GOT3 (cell line): ENCODE measurements around the gene SGMS2.
"Not testable (repeated sequence)": the region's sequence is repeated elsewhere in the genome, so short reads cannot be mapped to it uniquely, and the experiment has no call there.

Source experiments
- DNase-seq: peaks from one replicate; lab custom pipeline; 2025; ENCODE audit warnings: mixed read lengths; lab: John Stamatoyannopoulos, UW

Gene SGMS2

DNA sequence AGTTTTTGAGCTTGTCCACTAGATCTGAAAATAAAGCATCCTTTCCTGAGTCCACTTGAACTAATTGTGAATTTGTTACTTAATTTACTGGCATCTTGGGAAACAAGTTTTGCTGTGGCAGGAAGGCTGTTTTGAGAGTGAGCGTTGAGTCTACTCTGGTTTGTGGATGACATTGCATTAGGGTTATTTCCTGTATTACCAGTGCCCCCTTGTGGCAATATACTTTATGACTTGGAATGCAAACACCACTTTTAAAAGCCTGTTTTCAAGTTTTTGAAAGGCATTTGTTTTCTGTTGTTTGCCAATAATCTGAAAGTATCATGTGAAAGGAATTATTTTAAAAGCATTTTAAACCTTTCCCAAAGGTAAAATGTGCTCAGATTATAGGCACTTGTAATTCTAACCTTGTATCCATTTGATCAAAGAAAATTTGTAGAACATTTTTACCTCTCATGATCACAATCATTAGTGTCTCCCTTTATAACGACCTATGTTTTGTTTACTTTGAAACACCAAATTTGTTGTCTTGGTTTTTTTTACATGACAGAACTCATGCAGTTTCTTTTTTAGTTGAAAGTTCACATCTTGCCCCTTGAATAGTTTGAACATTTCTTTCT lies 88.7 kb downstream of the SGMS2 start:
- DNase-seq = no peak

DNA sequence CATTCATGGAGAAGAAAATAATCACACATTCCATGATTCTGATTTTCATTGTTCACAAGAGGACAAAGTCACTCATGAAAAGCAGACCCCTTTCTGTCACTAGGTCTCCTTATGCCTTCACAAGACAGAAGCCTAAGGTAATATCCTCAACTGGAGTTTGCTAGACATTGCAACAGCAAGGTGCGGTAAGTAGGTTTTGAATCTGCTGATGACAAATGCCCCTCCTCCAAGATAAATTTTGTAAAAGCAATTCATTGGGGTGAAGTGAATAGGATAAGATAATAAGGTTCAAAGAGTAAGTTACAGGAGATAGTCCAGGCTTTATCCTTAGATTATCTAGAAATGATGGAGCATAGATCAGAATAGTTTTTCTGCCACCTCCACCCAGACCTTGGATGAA lies 90.5 kb downstream of the SGMS2 start:
- no peak for DNase-seq

GRCh38 chr4:107916623-107917022 lies 91.9 kb downstream of the SGMS2 start:
- no peak for DNase-seq

DNA sequence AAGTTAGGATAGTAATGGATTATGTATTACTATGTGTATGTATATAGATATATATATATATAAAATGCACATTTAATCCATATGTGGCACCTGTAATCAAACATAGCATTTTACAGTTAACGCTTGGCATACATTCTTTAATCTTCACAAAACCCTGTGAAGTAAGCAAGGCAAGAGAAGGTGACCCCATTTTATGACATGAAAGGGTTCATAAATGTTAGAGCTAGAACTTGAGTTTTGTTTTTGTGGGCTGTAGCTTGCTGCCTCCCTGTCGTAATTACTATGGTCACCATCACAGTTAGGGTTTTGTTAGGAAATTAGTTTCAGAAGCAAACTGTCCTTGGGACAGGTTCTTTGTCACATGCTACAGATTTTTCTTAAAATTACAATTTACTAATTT lies 92.8 kb downstream of the SGMS2 start:
- no peak for DNase-seq

GRCh38 chr4:107922486-107923473 lies 98.0 kb downstream of the SGMS2 start:
- DNase-seq = no peak

DNA sequence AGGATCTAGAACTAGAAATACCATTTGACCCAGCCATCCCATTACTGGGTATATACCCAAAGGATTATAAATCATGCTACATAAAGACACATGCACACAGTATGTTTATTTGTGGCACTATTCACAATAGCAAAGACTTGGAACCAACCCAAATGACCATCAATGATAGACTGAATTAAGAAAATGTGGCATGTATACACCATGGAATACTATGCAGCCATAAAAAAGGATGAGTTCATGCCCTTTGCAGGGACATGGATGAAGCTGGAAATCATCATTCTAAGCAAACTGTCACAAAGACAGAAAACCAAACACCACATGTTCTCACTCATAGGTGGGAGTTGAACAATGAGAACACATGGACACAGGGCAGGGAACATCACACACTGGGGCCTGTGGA lies 101.0 kb downstream of the SGMS2 start:
- not testable (repeated sequence) for DNase-seq

GRCh38 chr4:107926875-107927274 lies 102.1 kb downstream of the SGMS2 start:
- DNase-seq = not testable (repeated sequence)

DNA sequence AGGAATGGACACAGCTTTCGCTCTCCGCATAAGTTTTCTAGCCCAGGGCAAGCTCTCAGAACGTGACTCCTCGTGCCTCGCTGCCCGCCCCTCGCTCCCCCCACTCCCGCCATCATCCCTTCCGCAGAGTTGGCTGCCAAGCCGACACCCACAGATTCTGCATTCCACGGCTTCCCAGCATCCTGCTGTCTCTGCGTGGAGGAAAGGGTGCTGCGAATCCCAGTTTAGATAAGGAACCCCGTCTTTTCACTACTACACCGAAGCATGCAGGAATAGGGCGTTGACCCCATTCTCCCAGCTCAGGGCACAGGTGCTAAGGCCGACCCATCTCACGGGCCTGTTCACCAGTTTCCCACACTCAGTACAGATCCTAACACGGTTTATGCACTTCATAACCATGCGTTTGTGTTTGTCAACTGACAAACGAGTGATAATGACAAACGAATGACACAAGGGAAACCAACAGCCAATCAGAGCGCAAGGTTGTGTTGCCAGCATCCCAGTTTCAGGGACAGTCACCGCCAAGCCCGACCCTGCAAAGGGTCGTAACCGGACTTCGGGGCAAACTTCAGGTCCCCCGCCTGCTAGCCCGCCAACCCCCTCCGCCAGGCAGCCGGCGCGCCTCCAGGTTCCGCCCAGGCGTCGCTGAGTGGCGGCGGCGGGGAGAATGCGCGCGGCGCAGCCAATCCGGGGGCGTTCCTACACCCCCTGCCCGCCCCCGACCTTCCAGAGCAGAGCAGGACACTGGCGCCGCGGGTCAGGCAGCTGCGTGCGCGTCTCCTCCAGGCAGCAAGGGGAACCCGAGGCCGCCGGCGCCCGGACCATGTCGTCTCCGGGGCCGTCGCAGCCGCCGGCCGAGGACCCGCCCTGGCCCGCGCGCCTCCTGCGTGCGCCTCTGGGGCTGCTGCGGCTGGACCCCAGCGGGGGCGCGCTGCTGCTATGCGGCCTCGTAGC lies 106.4 kb downstream of the SGMS2 start, which contains the start of gene CYP2U1:
CYP2U1 (plus strand) TSS at position 729 of the 954 bp plus-strand sequence; CDS start at position 824, 95 bp downstream.
- peak; percentile 4 for DNase-seq

DNA sequence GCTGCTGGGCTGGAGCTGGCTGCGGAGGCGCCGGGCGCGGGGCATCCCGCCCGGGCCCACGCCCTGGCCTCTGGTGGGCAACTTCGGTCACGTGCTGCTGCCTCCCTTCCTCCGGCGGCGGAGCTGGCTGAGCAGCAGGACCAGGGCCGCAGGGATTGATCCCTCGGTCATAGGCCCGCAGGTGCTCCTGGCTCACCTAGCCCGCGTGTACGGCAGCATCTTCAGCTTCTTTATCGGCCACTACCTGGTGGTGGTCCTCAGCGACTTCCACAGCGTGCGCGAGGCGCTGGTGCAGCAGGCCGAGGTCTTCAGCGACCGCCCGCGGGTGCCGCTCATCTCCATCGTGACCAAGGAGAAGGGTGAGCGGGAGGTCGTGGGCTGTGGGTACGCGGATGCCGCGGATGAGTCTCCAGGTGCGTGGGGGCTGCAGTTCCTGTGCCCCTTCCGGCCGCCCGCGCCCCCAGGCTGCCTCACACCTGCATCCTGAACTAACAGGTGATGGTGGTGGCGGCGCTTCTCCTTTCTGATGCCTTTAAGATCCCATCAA lies 107.1 kb downstream of the SGMS2 start:
- no peak for DNase-seq

DNA sequence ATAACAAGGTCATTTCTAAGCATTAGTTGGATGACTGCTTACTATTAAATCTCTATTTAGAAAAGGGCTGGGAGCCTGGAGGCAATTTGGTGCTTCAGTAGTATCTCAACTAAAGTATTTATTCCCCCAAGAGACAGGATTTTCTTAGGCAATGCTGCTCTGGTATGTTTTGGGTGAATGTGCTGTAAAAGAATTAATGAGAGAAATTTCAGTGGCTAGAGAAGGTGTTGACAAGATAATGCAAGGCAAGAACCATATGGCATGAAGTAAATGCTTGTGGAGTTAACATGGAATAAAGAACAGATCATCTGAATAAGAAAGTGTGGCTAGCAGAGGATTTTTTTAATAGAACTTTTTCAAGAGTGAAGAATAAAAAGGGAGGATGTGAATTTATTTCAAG lies 110.5 kb downstream of the SGMS2 start:
- DNase-seq = no peak

DNA sequence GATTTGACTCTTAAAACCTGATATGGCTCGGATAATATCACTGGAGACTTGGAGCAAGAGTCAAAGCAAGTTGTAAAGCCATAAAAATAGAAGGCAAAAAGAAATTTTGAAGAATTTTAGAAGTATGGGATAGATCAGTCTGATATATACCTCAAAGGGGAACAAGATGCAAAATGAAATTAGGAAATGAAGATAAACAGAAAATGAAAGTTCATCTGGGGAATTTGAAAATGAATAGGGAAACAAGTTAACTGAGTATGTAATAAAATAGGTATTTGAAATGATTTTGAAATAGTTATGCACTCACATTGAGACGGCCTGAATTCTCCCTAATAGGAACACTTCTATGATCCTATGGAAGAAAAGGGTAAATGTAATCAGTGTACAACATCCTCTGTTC lies 112.3 kb downstream of the SGMS2 start:
- DNase-seq = no peak

- no peak for DNase-seq
Observed at GRCh38 chr4:107939307-107939706, 114.6 kb downstream of the SGMS2 start.

DNA sequence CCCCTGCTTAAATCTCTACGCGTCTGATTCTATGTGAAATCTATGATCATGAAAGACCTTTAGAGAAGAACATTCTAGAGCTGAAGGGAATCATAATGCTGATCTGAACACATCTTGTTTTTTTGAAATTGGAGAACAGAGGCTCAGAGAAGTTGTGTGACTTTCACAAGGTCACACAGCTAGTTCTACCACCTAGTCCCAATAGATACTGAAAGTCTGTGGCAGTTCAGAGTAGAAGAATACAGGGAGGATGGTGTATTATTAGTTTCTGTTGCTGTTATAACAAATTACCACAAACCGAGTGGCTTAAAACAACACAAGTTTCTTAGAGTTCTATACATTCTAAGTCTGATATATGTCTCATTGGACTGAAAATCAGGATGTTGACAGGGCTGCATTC lies 121.1 kb downstream of the SGMS2 start:
- no peak for DNase-seq

- DNase-seq = no peak
Observed at GRCh38 chr4:107950746-107951540, 126.2 kb downstream of the SGMS2 start.

DNA sequence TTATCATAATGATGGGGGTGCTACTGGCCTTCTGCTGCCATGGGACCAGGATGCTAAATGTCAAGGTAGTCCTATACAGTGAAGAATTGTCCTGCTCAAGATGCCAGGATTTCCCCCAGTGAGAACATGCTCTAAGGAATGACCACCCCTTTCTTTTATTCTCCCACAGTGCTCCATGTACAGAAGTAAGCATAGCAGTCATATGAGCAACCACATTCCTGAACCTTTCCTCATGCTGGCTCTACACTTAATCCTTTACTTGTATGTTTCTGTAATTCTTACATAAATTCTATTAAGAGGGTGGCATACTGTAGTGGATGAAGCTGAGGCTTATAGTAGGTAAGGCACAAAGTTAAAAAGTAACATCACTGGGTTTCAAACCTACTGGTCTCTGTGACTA lies 126.8 kb downstream of the SGMS2 start:
- DNase-seq = no peak

DNA sequence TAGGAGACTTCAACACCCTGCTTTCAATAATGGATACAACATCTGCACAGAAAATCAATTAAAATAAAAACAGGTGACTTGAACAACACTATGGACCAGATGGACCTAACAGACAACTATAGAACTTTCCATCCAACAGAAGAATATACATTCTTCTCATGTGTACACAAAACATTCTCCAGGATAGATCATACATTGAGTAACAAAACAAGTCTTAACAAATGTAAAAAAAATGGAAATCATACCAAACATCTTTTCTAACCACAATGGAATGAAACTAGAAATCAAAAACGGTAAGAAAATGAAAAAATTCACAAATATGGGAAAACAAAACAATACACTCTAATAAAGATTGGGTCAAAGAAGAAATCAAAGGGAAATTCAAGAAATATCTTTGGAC lies 131.3 kb downstream of the SGMS2 start:
- no peak for DNase-seq
